Ovary (tissue), 9 donors: ENCODE measurements around the gene PLA2G2D. TPM values are rescaled to one million over a fixed set of nuclear protein-coding genes. Genes with fewer than 3 reads are reported as not detected.

Experiments used
- DNase-seq, 5 donors: peaks; one replicate each; pipeline ENCODE4 v3.0.0-alpha.2; 2019 to 2020
- H3K27ac ChIP-seq, 2 donors: fragments of 200-600 bp; one replicate each; pipeline versions ENCODE4 v1.5.1 to v1.8.0; 2019 to 2022
- H3K27me3 ChIP-seq: fragments of 200-600 bp; one replicate; pipeline ENCODE4 v1.8.0; 2022
- H3K36me3 ChIP-seq: fragments of 200-600 bp; sonication (generic); one replicate; pipeline ENCODE4 v1.5.1; 2019
- H3K4me1 ChIP-seq: one replicate; pipeline ENCODE4 v1.8.1; 2013; ENCODE audit warnings: mild to moderate bottlenecking, moderate library complexity; ENCODE audit not compliant: insufficient read depth
- H3K4me3 ChIP-seq: fragments of 200-600 bp; sonication (generic); one replicate; pipeline ENCODE4 v1.5.1; 2017
- H3K9me3 ChIP-seq, 2 donors: fragments of 200-600 bp in 1 of 2; sonication (generic) in 1 of 2; one replicate each; pipeline versions ENCODE4 v1.5.1 to v1.8.1; 2013 to 2019; ENCODE audit warnings: mild to moderate bottlenecking in 1 of 2, moderate library complexity in 1 of 2
- EP300 ChIP-seq: sonication (generic); formaldehyde crosslinking; IDR thresholded peaks from one replicate; pipeline ENCODE4 v1.6.1; 2017; ENCODE audit warnings: antibody characterized with exemption
- POLR2A ChIP-seq: fragments of 450-650 bp; IDR thresholded peaks from one replicate; pipeline ENCODE4 v1.6.1; 2017; ENCODE audit warnings: antibody characterized with exemption, mild to moderate bottlenecking, moderate library complexity
- WGBS, 3 donors: extraction: QIAGEN DNeasy Blood & Tissue Kit in 1 of 3; methylation state at CpG; one replicate each; pipeline versions ENCODE4 v1.1.5 to v1.1.7; 2013 to 2017; 5-methylcytosine and 5-hydroxymethylcytosine counted together
- intact Hi-C, 4 donors: fragments of 100-400 bp; cut with DNase I; formaldehyde crosslinking; loops; one replicate each; pipeline versions ENCODE4 v1.11.0 to v1.15.1; 2022 to 2023
- polyA plus RNA-seq, 2 donors: library from polyadenylated mRNA; stranded (reverse); fragments of 200-250 nt in 1 of 2; fragments of 350-450 nt in 1 of 2; fragmentation: Illumina TruSeq in 1 of 2; extraction: RNeasy Lipid Tissue Mini Kit (QIAGEN cat#74804) in 1 of 2; gene quantifications; one replicate each; pipeline ENCODE4 v1.2.3, GENCODE V29; 2013 to 2014
- total RNA-seq, 7 donors: library from RNA; depleted of rRNA in 2 of 7; stranded (reverse); fragments of >200 nt in 2 of 7; fragmentation: NEBNext Ultra II Directional in 3 of 7; extraction: Animal tissue kit (Norgen Biotek cat#: 25700) in 3 of 7; gene quantifications; one replicate each; pipeline versions ENCODE4 v1.1.0 to v1.2.4, GENCODE V29; 2016 to 2023
- TF ChIP-seq, protein P1 (sequence below), 3 donors: fragments of 450-650 bp in 2 of 3; fragments of 200-600 bp in 1 of 3; IDR thresholded peaks; one replicate each; pipeline versions ENCODE4 v1.5.1 to v1.8.0; 2016 to 2022; ENCODE audit warnings: antibody characterized with exemption in 3 of 3, mild to moderate bottlenecking in 1 of 3
- donor health status: DM: no; HTN: no; CAD: no; lungs with moderate emphysema.
- donor health status: DM: no; HTN: no; CAD: no.
- donor health status: Bipolar disorder and iron deficiency.
- donor health status: DM: yes; HTN: yes; CAD: no.
- donor health status: DM: no; HTN: no; CAD: no.
- donor health status: DM: yes; HTN: yes; CAD: no.

PLA2G2D gene
- total and polyA plus RNA-seq, 9 donors = 0.12 to 2.1 (median 0.12) TPM; not detected in 6

- Histone ChIP-seq H3K27ac (no peak overlapping the region), H3K4me1 (no peaks in the 10 kb centered on the region), H3K4me3 (no peak overlapping the region), H3K9me3 (no peaks in the 10 kb centered on the region), H3K36me3 (no peaks in the 10 kb centered on the region), H3K27me3 (no peaks in the 10 kb centered on the region)
- TF ChIP-seq, protein P1, sequence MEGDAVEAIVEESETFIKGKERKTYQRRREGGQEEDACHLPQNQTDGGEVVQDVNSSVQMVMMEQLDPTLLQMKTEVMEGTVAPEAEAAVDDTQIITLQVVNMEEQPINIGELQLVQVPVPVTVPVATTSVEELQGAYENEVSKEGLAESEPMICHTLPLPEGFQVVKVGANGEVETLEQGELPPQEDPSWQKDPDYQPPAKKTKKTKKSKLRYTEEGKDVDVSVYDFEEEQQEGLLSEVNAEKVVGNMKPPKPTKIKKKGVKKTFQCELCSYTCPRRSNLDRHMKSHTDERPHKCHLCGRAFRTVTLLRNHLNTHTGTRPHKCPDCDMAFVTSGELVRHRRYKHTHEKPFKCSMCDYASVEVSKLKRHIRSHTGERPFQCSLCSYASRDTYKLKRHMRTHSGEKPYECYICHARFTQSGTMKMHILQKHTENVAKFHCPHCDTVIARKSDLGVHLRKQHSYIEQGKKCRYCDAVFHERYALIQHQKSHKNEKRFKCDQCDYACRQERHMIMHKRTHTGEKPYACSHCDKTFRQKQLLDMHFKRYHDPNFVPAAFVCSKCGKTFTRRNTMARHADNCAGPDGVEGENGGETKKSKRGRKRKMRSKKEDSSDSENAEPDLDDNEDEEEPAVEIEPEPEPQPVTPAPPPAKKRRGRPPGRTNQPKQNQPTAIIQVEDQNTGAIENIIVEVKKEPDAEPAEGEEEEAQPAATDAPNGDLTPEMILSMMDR (IDR thresholded peaks at IDR 0.05) = no peak
- TF ChIP-seq EP300 (no peak), POLR2A (no peak)
- WGBS, 3 donors = 70 to 78% (median 77%) methylated on average over 20 of the region's 20 CpGs
- DNase-seq = no peak
- intact Hi-C loops = no loop called here
Observed at GRCh38 chr1:20080441-20081352, 38.6 kb downstream of the PLA2G2D start.

DNA sequence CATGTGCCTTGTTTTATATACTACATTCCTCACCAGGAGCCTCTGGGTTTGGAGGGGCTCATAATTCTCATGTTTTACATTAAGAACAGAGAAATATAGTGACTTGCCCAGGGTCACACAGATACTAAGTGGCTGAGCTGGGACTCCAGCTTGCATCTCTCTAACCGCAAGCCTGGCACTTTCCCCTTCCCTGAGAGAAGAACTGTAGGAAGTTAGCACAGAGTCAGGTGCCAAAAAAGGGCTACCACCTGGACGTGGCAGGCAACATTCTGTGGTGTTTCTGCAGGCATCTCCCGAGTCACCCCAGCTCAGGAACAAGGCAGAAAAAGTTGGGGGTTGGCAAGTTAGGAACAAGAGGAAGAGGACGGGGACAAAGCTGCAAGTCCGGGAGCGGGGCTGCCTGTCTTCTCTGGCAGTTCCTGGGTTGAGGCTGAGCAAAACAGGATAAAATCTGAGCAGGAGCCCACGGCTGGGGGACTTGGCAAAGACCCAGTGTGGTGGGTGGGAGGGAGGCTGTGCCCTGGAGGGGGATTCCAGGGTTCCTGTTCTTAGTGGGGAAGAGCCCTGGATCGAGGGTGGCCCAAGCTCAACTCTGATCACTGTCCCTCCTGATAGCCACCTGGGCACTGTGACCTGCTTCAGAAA lies 39.6 kb downstream of the PLA2G2D start:
- 43 to 55% (median 50%) methylated on average over 8 of the region's 8 CpGs for WGBS, 3 donors
- intact Hi-C loops = no loop called here
- H3K9me3 ChIP-seq = no peaks in the 10 kb centered on the region
- H3K27ac ChIP-seq = no peak overlapping the region
- TF ChIP-seq, protein P1 (IDR thresholded peaks at IDR 0.05) = no peak
- no peak for TF ChIP-seq POLR2A
- no peak for TF ChIP-seq EP300
- H3K36me3 ChIP-seq = no peaks in the 10 kb centered on the region
- H3K4me1 ChIP-seq = no peaks in the 10 kb centered on the region
- H3K27me3 ChIP-seq = no peaks in the 10 kb centered on the region
- no peak overlapping the region for H3K4me3 ChIP-seq
- no peak for DNase-seq

DNA sequence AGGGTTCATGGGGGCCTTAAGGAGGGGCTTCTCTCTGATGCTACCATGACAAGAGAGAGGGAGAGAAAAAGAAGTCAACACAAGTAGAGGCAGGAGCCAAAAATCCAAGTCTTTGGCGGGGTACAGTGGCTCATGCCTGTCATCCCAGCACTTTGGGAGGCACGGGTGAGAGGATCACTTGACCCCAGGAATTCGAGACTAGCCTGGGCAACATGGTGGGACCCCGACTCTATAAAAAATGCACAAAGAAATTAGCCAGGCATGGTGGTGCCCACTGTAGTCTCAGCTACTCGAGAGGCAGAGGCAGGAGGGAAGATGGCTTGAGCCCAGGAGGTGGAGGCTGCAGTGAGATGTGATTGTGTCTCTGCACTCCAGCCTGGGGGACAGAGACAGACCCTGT lies 40.6 kb downstream of the PLA2G2D start:
- 89 to 95% (median 94%) methylated on average over 5 of the region's 5 CpGs for WGBS, 3 donors
- no peaks in the 10 kb centered on the region for H3K36me3 ChIP-seq
- no peak overlapping the region for H3K27ac ChIP-seq
- intact Hi-C loops = no loop called here
- no peak for TF ChIP-seq POLR2A
- TF ChIP-seq, protein P1 (IDR thresholded peaks at IDR 0.05) = no peak
- TF ChIP-seq EP300 = no peak
- H3K27me3 ChIP-seq = no peaks in the 10 kb centered on the region
- no peak for DNase-seq
- H3K4me3 ChIP-seq = no peak overlapping the region
- H3K9me3 ChIP-seq = no peaks in the 10 kb centered on the region
- H3K4me1 ChIP-seq = no peaks in the 10 kb centered on the region

- intact Hi-C loops = no loop called here
- DNase-seq = no peak
- H3K36me3 ChIP-seq = no peaks in the 10 kb centered on the region
- H3K27me3 ChIP-seq = no peaks in the 10 kb centered on the region
- H3K4me1 ChIP-seq = no peaks in the 10 kb centered on the region
- WGBS, 3 donors = 85 to 95% (median 89%) methylated on average over 8 of the region's 8 CpGs
- TF ChIP-seq POLR2A (no peak), EP300 (no peak)
- TF ChIP-seq, protein P1 (IDR thresholded peaks at IDR 0.05) = no peak
- no peaks in the 10 kb centered on the region for H3K9me3 ChIP-seq
- H3K4me3 ChIP-seq = no peak overlapping the region
- no peak overlapping the region for H3K27ac ChIP-seq
Observed at GRCh38 chr1:20078171-20078651, 41.1 kb downstream of the PLA2G2D start.
